Mucosa of descending colon (tissue), 3 donors: ENCODE data around the gene MTHFS. TPM values are rescaled to one million over a fixed set of nuclear protein-coding genes. Genes with fewer than 3 reads are reported as not detected.

ENCODE experiments used
- ATAC-seq: fragments of 200-7000 bp; cut with Tn5 transposase; one replicate; pipeline ENCODE4 v1.9.1; 2020; ENCODE audit warnings: mild to moderate bottlenecking, moderate library complexity
- DNase-seq, 3 donors: peaks; one replicate each; pipeline ENCODE4 v3.0.0-alpha.2; 2020
- H3K36me3 ChIP-seq: fragments of 200-600 bp; one replicate; pipeline ENCODE4 v1.8.0; 2021; ENCODE audit warnings: low read depth, mild to moderate bottlenecking
- H3K4me1 ChIP-seq: fragments of 200-600 bp; one replicate; pipeline ENCODE4 v1.8.0; 2021; ENCODE audit warnings: low read depth, mild to moderate bottlenecking
- H3K4me3 ChIP-seq: fragments of 200-600 bp; one replicate; pipeline ENCODE4 v1.8.0; 2021; ENCODE audit warnings: mild to moderate bottlenecking
- H3K9me3 ChIP-seq: fragments of 200-600 bp; one replicate; pipeline ENCODE4 v1.8.0; 2021; ENCODE audit warnings: mild to moderate bottlenecking
- intact Hi-C, 2 donors: fragments of 100-400 bp; cut with DNase I in 1 of 2; cut with micrococcal nuclease in 1 of 2; formaldehyde crosslinking; loops; one replicate each; pipeline versions ENCODE4 v1.11.0 to v1.11.1; 2022; cut with DNase I, micrococcal nuclease
- total RNA-seq, 3 donors: library from RNA; stranded (reverse); fragmentation: NEBNext Ultra II Directional in 2 of 3; extraction: Animal tissue kit (Norgen Biotek cat#: 25700) in 2 of 3; gene quantifications; one replicate each; pipeline versions ENCODE4 v1.2.1 to v1.2.4, GENCODE V29; 2021 to 2023
- TF ChIP-seq, protein P1 (sequence below): fragments of 200-600 bp; IDR thresholded peaks from one replicate; pipeline ENCODE4 v1.8.0; 2022; ENCODE audit warnings: antibody characterized with exemption, mild to moderate bottlenecking
- donor health status: DM: no; HTN: no; CAD: no; lungs with moderate emphysema.
- donor health status: DM: no; HTN: no; CAD: no.
- donor health status: DM: no; HTN: yes; CAD: no.

Gene MTHFS
- total RNA-seq, 3 donors from 2014 or later = 16.7 to 27.0 (median 19.2) TPM

DNA sequence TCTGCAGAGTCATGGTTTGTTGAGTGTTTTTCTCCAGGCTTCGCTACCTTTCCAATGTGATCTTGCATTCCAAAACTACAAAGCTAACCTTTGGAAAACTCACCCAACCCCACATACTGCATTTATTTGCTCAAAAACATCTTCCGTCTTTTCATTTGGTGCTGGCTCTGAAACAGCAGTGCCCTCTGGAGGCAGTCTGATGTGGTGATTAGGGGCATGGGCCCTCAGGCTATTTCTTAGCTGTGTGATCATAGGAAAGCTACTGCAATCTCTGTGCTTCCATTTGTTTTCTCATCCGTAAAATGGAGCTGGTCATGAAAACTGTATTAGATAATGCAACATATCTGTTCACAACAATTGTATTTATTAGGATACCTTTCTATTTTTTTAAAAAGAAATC lies 47.0 kb downstream of the MTHFS start:
- Histone ChIP-seq H3K4me1 (no peaks in the 10 kb centered on the region), H3K9me3 (no peaks in the 10 kb centered on the region), H3K4me3 (no peak overlapping the region), H3K36me3 (no peaks in the 10 kb centered on the region)
- intact Hi-C loops = loop anchor here in 1 of 2 donors (5.0 kb wide), 1 partner anchor 467 kb away; no protein-coding TSS in a partner anchor
- ATAC-seq (peak; percentile 52), DNase-seq (peak in 1 of 3 donors; percentile 14)
- TF ChIP-seq, protein P1, sequence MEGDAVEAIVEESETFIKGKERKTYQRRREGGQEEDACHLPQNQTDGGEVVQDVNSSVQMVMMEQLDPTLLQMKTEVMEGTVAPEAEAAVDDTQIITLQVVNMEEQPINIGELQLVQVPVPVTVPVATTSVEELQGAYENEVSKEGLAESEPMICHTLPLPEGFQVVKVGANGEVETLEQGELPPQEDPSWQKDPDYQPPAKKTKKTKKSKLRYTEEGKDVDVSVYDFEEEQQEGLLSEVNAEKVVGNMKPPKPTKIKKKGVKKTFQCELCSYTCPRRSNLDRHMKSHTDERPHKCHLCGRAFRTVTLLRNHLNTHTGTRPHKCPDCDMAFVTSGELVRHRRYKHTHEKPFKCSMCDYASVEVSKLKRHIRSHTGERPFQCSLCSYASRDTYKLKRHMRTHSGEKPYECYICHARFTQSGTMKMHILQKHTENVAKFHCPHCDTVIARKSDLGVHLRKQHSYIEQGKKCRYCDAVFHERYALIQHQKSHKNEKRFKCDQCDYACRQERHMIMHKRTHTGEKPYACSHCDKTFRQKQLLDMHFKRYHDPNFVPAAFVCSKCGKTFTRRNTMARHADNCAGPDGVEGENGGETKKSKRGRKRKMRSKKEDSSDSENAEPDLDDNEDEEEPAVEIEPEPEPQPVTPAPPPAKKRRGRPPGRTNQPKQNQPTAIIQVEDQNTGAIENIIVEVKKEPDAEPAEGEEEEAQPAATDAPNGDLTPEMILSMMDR = no peak

DNA sequence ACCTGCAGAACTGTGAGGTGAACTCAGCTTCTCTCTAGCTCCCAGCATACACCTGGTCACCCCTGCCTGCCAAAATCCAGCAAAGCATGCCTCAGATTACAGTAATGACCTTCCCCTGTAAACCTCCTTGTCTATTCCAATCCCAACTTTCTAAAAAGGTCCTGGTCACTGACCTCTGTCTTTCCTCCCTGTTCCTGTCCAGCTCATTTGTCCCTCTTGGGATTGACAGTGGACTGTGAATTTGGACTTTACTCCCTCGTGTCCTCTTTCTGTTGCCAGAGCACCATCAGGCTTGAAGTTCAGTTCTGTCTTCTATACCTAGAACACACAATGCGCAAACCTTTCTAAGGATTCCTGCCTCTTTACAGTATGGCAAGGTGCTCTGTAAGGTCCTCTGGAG lies 50.3 kb downstream of the MTHFS start:
- DNase-seq (no peak), ATAC-seq (no peak)
- no peaks in the 10 kb centered on the region for H3K36me3 ChIP-seq
- intact Hi-C loops = no loop called here
- no peak overlapping the region for H3K4me3 ChIP-seq
- TF ChIP-seq, protein P1 = no peak
- H3K4me1 ChIP-seq = no peaks in the 10 kb centered on the region
- H3K9me3 ChIP-seq = no peaks in the 10 kb centered on the region

DNA sequence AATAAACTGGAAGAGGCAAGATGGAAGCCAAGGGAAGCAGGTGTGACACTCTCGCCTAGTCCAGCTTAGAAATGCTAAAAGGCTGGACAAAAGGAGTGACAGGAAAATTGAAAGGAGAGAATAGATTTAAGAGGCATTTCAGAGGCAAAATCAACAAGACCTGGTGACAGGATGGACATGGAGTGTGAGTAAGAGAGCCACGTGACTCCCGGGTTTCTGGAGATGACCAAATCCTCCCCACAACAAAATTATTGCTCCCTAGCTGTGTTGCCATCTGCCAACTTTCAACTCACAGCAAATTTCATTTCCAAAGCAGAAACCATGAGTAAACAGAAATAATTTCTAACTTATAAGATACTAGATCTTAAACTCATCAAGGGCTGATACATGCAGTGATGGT lies 52.6 kb downstream of the MTHFS start:
- ATAC-seq (no peak), DNase-seq (no peak)
- TF ChIP-seq, protein P1 = no peak
- intact Hi-C loops = no loop called here
- Histone ChIP-seq H3K4me3 (no peak overlapping the region), H3K9me3 (no peaks in the 10 kb centered on the region), H3K36me3 (no peaks in the 10 kb centered on the region), H3K4me1 (no peaks in the 10 kb centered on the region)

DNA sequence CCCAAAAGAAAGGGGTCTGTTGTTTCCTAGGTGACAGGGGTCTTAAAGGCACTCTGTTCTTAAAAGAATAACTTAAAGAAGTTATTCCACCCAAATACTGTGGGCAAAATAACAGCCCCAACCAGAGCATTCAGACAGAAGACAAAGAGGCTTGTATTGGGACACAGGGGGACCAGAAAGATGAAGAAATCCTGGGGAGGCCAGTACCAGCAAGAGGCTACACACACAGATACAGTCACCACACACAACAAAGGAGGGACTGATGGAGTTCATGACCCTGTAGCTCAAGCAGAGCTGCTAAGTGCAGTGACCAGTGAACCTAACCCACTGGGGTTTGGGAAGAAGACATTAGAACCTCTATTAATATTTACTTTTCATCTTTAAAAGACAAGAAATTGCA lies 59.0 kb downstream of the MTHFS start:
- no peaks in the 10 kb centered on the region for H3K36me3 ChIP-seq
- intact Hi-C loops = no loop called here
- DNase-seq (no peak), ATAC-seq (no peak)
- H3K9me3 ChIP-seq = no peaks in the 10 kb centered on the region
- H3K4me3 ChIP-seq = no peak overlapping the region
- H3K4me1 ChIP-seq = no peaks in the 10 kb centered on the region
- TF ChIP-seq, protein P1 = no peak

DNA sequence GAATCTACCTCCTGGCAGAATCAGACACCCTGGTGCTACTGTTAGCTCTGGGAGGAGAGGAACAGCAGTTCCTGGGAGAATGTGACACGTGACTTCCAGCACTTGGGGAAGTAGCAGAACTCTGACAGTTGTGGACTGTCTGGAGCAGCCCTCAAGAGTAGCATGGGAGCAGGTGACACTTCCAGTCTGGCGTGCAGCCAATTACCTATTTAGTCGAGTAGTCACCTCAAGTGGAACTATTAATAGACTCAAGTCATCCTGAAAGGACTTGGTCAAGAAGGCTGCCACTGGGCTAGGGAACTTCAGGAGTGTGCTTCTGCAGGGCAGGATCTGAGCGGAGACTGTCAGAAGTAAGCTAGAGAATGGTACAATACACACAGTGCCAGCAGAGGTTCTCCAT lies 62.3 kb downstream of the MTHFS start:
- no peaks in the 10 kb centered on the region for H3K4me1 ChIP-seq
- TF ChIP-seq, protein P1 = no peak
- DNase-seq = peak in 1 of 3 donors; percentile 8
- H3K9me3 ChIP-seq = no peaks in the 10 kb centered on the region
- no peaks in the 10 kb centered on the region for H3K36me3 ChIP-seq
- intact Hi-C loops = no loop called here
- no peak for ATAC-seq
- no peak overlapping the region for H3K4me3 ChIP-seq
